Raji (cell line): Measurements from ENCODE around the gene BARX2.

Experiments used
- POLR2A ChIP-seq: IDR thresholded peaks from 2 replicates; pipeline ENCODE4 v1.6.1; 2011; ENCODE audit warnings: low read depth, low read length, control low read depth; ENCODE audit not compliant: insufficient read depth

The BARX2 gene, protein sequence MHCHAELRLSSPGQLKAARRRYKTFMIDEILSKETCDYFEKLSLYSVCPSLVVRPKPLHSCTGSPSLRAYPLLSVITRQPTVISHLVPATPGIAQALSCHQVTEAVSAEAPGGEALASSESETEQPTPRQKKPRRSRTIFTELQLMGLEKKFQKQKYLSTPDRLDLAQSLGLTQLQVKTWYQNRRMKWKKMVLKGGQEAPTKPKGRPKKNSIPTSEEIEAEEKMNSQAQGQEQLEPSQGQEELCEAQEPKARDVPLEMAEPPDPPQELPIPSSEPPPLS

DNA sequence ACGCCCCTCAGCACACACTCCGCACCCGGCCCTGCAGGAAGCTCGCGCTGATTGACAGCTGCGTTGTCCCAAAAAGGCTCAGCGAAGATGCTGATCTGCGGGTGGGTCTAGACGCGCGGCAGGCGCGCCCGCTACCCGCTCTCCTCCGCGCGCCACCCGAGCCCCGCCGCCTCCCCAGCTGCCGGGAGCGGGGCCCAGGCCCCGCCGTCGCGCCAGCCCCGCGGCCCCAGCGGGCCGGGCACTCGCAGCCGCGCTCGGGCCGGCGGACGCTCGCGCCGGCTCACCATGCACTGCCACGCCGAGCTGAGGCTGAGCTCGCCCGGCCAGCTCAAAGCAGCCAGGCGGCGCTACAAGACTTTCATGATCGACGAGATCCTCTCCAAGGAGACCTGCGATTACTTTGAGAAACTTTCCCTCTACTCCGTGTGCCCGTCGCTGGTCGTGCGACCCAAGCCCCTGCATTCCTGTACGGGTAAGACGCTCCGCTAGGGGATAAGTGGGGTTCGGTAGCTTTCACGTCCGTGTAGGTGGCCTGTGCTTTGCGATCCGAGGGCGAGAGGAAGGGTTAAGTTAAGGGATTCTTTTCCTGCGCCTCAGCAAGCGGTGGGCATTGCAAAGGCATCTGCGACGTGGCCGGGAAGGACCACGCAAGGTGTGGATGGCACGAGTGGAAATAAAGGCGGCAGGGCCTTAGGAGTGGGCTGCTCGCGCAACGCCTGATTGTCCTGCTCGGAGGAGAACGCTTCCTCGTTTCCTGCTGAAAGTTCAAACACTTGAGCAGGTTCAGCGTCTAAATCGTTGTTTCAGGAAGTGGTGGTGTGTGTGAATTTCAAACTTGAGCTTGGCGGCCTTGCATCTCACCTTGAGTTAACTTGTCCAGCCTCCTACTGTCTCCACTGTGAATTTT, at the start of gene BARX2:
Gene BARX2 (plus strand): TSS at position 98 of the 907 bp plus-strand sequence. CDS start 188 bp downstream, at position 286.
- no peak for TF ChIP-seq POLR2A

DNA sequence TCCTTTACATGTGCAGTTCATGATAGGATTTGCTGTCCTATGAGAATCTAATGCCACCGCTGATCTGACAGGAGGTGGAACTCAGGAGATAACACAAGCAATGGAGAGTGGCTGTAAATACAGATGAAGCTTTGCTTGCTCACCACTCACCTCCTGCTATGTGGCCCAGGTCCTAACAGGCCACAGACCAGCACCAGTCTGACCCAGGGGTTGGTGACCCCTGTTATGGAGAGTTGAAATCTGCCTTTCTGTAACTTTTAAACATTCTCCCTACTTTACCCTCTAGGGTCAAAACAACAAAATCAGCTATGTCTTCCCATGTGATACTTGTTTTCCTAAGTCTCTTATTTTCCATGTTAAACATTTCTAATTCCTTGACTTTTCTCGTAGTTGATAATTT, 48.7 kb upstream of the BARX2 start:
- TF ChIP-seq POLR2A: no peak

DNA sequence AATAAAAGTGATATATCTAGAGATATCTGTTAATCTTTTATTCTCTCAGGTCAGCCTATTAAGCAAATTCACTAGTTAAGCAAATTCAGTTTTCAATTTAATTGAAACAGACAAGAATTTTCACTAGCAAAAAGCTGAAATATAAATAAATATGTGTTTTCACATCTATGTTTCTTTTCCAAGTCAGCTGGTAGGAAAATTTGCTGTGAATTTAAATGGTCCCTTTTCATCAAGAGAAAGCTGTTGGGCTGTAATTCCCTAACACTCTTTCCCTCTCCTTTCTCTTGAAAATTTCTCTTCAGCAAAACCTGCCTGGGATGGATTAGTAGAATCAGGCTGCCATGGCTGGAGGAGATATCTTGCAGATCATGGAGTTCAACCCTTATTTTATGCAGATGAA, 46.9 kb upstream of the BARX2 start:
- no peak for TF ChIP-seq POLR2A

DNA sequence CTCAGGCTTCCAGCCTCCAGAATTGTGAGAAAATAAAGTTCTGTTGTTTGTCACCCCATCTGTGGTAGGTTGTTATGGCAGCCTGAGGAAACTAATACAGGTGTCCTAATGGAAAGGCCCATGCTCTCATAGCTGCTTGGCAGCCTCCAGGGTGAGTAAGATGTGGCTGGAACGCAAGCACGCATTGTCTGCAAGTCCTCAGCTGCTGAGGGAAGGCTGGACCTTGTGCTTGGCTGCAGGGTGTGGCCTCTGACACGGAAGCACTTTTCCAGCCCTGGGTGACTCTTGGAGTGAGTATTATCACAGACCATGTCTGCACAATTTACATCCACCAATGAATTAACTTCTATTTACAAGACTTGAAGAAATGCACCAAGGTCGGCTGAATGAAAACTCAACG, 44.4 kb upstream of the BARX2 start:
- no peak for TF ChIP-seq POLR2A

DNA sequence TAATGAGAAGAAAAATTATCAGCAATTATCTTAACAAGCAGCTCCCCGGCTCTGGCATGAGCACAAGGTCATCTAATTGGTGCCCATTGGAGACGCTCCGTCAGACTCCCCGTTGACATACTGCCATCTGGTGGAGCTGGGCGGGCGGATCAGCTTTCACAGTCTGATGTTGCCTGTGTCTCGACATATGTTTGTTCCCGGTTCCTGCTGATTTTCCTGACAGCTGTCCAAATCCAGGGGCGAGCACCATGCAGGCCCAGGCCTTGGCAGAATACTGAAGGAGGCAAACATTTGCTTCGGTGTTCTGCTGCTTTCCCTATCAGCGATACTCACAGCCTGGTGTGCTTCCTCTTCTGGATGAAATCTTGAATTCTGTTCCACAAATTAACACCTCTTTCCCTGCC, 43.8 kb upstream of the BARX2 start:
- no peak for TF ChIP-seq POLR2A

DNA sequence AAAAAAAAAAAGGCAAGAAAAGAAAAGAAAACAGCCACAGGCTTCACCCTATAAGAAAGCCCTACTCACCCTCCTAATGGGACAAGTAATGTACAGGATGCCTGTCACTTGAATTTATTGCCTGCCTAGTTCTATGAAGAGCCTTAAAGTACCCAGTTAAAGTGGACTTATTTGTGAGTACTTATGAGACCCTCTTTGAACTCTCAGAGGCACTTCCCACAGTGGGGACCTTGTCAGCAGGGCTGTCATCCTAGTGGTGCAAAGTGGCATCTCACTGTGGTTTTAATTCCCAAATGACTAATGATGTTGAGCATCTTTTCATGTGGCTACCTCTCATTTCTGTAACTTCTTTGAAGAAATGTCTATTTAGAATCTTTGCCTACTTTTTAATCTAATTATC, 41.8 kb upstream of the BARX2 start:
- no peak for TF ChIP-seq POLR2A

DNA sequence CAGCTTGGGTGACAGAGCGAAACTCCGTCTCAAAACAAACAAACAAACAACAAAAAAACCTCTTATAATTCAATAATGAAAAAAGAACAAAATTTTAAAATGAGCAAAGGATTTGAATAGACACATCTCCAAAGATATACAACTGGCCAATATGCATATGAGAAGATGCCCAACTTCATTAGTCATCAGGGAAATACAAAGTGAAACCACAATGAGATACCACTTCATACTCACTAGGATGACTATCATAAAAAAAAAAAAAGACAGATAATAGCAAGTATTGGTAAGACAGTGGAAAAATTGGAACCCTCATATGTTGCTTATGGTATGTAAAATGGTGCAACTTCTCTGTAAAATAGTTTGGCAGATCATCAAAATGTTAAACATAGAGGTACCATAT, 28.7 kb upstream of the BARX2 start:
- TF ChIP-seq POLR2A: no peak

DNA sequence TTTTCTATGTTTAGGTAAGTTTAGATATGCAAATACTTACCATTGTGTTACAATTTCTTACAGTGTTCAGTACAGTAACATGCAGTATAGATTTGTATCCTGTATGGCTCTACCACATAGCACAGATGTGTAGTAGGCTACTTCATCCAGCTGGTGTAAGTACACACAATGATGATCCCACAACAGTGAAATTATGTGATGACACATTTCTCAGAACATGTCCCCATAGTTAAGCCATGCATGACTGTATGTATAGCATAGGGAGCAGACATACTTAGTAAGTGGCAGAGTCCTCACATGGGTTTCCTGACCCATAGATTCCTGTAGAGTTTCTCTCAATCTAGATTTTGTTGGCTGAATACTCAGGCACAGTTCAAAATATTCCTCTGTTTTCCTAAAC, 26.8 kb upstream of the BARX2 start:
- TF ChIP-seq POLR2A: no peak

DNA sequence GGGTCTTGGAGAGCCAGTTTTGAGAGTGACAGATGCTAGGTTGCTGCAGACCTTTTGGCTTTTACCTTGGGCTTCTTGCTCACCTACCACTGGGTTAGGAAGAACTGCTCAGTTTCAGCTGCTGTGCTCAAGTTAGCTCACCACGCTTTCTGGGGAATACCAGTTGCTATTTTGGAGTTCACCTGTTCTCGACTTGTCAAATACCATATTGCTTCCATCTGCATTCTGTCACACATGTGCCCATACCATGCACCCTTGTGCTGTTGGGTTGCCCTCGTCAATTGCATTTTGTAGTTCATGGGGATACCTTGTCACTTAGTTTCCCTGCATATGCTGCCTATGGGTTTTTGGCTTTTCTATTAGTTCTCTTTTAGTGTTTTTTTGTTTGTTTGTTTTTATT, 23.0 kb upstream of the BARX2 start:
- TF ChIP-seq POLR2A: no peak

DNA sequence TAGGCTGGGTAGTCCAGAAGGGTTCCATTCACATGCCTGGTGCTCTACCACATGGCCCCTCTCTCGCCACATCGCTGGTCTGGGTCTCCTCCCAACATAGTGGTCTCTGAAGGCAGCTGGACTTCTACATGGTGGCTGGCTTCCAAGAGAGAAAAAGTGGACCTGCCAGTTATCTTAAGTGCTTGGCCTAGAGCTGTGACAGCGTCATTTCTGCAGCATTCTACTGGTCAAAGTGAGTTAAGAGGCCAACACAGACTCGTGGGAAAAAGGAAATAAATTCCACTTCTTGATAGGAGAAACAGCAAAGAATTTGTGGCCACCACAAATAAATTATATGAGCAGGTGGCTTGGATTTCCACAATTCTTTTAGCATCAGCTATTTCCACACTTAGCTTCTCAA, 21.0 kb upstream of the BARX2 start:
- TF ChIP-seq POLR2A: no peak

DNA sequence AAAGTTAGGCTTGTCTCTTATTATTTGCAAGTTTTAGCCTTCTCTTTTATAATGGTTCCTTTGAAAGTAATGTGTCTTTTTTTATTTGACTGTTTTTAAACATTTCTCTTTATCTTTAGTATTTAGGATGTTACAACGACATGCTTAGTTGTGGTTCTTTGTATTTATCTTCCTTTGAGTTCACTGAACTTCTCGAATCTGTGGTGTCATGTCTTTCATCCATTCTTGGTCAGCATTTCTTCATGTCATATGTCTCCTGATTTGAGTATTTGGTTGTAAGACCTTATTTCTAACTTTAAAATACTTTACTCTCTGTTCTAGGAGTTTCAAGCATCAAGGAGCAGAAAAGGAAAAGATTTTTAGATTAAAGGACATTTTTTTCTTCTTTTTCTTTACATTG, 15.9 kb upstream of the BARX2 start:
- no peak for TF ChIP-seq POLR2A

DNA sequence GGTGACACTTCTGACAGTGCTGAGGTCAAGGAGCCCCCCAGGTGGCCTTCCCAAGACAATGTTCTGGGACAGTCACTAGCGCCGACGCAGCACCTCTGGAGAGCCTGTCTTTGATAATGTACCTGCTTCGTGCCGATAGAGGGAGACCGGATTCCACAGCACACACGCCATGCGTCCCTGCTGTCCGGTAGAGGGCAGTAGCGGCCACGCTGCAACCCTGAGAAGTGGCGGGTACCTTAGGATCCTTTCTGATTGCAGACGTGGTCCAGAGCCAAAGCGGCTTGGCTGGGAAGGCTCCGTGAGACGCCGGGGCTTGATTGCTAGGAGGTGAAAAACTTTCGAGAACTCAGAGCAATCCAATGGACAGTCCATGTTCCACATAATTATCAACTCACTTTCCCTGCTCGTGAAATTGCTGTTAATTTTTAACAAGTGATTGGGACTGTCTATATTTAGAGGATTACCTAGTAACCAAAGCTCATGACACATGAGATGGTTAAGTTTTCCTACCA, 11.4 kb upstream of the BARX2 start:
- no peak for TF ChIP-seq POLR2A

DNA sequence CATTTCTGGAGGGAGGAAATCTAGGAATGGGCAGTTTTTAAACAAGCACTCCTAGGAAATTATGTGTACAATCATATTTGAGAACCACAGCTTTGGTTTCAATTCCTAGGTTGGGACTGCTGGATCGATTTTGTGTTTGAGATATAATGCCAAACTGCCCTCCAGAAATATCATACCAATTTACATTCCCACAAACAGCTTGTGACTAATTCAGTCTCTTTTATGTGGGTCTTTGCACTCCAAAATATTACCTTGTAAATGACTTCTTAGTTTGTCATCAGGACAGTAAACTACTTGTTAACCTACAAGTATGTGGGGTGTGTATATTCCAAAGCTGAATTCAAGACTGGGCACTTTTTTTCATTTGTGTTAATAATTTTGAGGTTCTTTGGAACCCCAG, 9.8 kb upstream of the BARX2 start:
- no peak for TF ChIP-seq POLR2A

DNA sequence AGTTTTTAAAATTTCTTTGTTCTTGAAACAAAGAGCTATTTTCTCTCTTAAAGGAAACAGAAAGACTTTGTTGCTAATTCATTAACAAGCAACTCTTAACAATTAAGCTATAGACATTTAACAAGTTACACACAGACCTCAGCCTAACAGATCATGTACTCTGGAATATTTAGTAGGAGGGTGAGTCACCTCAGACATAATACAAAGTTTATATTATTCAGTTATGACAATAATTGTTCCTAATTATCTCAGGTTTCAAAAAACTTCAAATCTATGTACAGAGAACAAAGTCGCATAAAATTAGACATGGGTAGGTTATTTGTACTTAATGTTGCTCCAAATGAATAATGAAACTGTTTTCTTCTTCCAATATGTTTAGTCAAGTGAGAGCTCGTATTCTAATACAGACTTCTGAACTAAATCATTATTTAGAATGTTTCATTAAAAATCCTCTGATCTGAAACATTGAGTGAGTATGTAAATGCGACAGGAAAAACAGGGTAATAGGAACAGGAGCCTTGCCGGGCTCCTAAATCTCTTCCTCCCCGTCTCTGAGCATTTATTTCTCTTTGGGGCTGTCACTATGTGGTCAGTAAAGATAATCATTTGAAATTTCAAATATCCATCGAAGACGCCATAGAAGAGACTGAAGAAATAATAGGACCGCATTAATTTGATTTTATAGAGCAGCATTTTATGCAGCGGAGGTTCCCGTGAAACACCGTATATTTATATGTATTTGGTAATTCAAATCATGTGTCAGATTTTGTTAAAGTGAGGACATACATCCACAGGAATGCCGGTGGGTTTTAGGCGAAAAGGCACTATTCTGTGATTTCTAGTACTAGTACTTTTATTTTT, 8.7 kb upstream of the BARX2 start:
- TF ChIP-seq POLR2A: no peak
